Neutrophil (primary cell): ENCODE measurements around the gene CKAP5.

Source experiments
- H3K27ac ChIP-seq: fragments of 200-600 bp; sonication (generic); 2 replicates; pipeline ENCODE4 v1.5.1; 2016; ENCODE audit warnings: mild to moderate bottlenecking, moderate library complexity
- H3K27me3 ChIP-seq: fragments of 200-600 bp; sonication (generic); 2 replicates; pipeline ENCODE4 v1.6.0; 2016; ENCODE audit warnings: mild to moderate bottlenecking
- H3K36me3 ChIP-seq: fragments of 200-600 bp; sonication (generic); 2 replicates; pipeline ENCODE4 v1.5.1; 2017
- H3K4me1 ChIP-seq, 2 experiments: fragments of 200-600 bp in 1 of 2; sonication (generic) in 1 of 2; 1 replicate in 1 of 2; 2 replicates in 1 of 2; pipeline versions ENCODE4 v1.5.1 to v1.6.1; 2013 to 2016; ENCODE audit warnings: low read depth in 1 of 2, low read length in 1 of 2, mild to moderate bottlenecking in 1 of 2, moderate library complexity in 1 of 2; ENCODE audit not compliant: control insufficient read depth in 1 of 2, insufficient read depth in 1 of 2
- H3K4me3 ChIP-seq, 2 experiments: fragments of 200-600 bp in 1 of 2; sonication (generic) in 1 of 2; 1 replicate in 1 of 2; 2 replicates in 1 of 2; pipeline ENCODE4 v1.5.1; 2013 to 2016; ENCODE audit warnings: low read depth in 1 of 2, low read length in 1 of 2, mild to moderate bottlenecking in 1 of 2, moderate library complexity in 1 of 2
- H3K9me3 ChIP-seq: fragments of 200-600 bp; sonication (generic); 2 replicates; pipeline ENCODE4 v1.5.1; 2016
- CTCF ChIP-seq: fragments of 200-600 bp; sonication (generic); IDR thresholded peaks from 2 replicates; pipeline ENCODE4 v1.5.1; 2016; ENCODE audit warnings: antibody characterized with exemption

CKAP5 gene

GRCh38 chr11:46733234-46733633 lies 112.8 kb downstream of the CKAP5 start:
- no peak overlapping the region for H3K27ac ChIP-seq
- no peak overlapping the region for H3K4me3 ChIP-seq
- no peaks in the 10 kb centered on the region for H3K36me3 ChIP-seq
- no peak for TF ChIP-seq CTCF
- no peaks in the 10 kb centered on the region for H3K27me3 ChIP-seq
- no peaks in the 10 kb centered on the region for H3K4me1 ChIP-seq
- no peaks in the 10 kb centered on the region for H3K9me3 ChIP-seq

GRCh38 chr11:46731545-46731944 lies 114.5 kb downstream of the CKAP5 start:
- H3K4me1 ChIP-seq, result no peaks in the 10 kb centered on the region
- TF ChIP-seq CTCF, result no peak
- H3K27ac ChIP-seq, result no peak overlapping the region
- no peaks in the 10 kb centered on the region for H3K36me3 ChIP-seq
- no peaks in the 10 kb centered on the region for H3K27me3 ChIP-seq
- H3K9me3 ChIP-seq, result no peaks in the 10 kb centered on the region
- no peak overlapping the region for H3K4me3 ChIP-seq

GRCh38 chr11:46729110-46730027 lies 116.7 kb downstream of the CKAP5 start:
- Histone ChIP-seq H3K27ac (no peak overlapping the region), H3K36me3 (no peaks in the 10 kb centered on the region), H3K4me1 (no peaks in the 10 kb centered on the region), H3K27me3 (no peaks in the 10 kb centered on the region), H3K4me3 (no peak overlapping the region), H3K9me3 (no peaks in the 10 kb centered on the region)
- TF ChIP-seq CTCF, result no peak

GRCh38 chr11:46728659-46729040 lies 117.4 kb downstream of the CKAP5 start:
- Histone ChIP-seq H3K27ac (no peak overlapping the region), H3K36me3 (no peaks in the 10 kb centered on the region), H3K27me3 (no peaks in the 10 kb centered on the region), H3K4me1 (no peaks in the 10 kb centered on the region), H3K9me3 (no peaks in the 10 kb centered on the region), H3K4me3 (no peak overlapping the region)
- TF ChIP-seq CTCF, result no peak

GRCh38 chr11:46727952-46728658 lies 118.0 kb downstream of the CKAP5 start:
- no peak for TF ChIP-seq CTCF
- H3K4me3 ChIP-seq, result no peak overlapping the region

More at GRCh38 chr11:46727952-46728658, 118.0 kb downstream of the CKAP5 start:
- H3K4me1 ChIP-seq, result no peaks in the 10 kb centered on the region
- no peaks in the 10 kb centered on the region for H3K36me3 ChIP-seq
- no peak overlapping the region for H3K27ac ChIP-seq
- no peaks in the 10 kb centered on the region for H3K9me3 ChIP-seq
- no peaks in the 10 kb centered on the region for H3K27me3 ChIP-seq
